C4-2B (cell line): ENCODE data around the gene RIMKLA.

Experiments
- H3K27ac ChIP-seq: fragments of 450-650 bp; 2 replicates; pipeline ENCODE4 v1.5.1; 2017
- CTCF ChIP-seq: fragments of 450-650 bp; conservative IDR thresholded peaks from 2 replicates; pipeline ENCODE4 v1.5.1; 2017; ENCODE audit warnings: mild to moderate bottlenecking
- ZFX ChIP-seq: fragments of 450-650 bp; IDR thresholded peaks from 2 replicates; pipeline ENCODE4 v1.6.1; 2017

RIMKLA gene

GRCh38 chr1:42372796-42373195 is 7.8 kb upstream of the RIMKLA start:
- no peak for TF ChIP-seq ZFX
- TF ChIP-seq CTCF = no peak

GRCh38 chr1:42379794-42380585 is 602 bp upstream of the RIMKLA start:
- peak overlapping the region; percentile 59 for H3K27ac ChIP-seq
- TF ChIP-seq ZFX = no peak

More at GRCh38 chr1:42372796-42373195, 7.8 kb upstream of the RIMKLA start:
- H3K27ac ChIP-seq = no peak overlapping the region

GRCh38 chr1:42381280-42381673 is 685 bp downstream of the RIMKLA start:
- H3K27ac ChIP-seq = peak overlapping the region; percentile 59
- TF ChIP-seq CTCF (no peak), ZFX (no peak)

- no peak overlapping the region for H3K27ac ChIP-seq
- no peak for TF ChIP-seq ZFX
Measured at GRCh38 chr1:42385283-42385682, 4.7 kb downstream of the RIMKLA start.

GRCh38 chr1:42386051-42386450 is 5.5 kb downstream of the RIMKLA start:
- TF ChIP-seq ZFX = no peak
- no peak for TF ChIP-seq CTCF

GRCh38 chr1:42392255-42392654 is 11.7 kb downstream of the RIMKLA start:
- TF ChIP-seq CTCF (no peak), ZFX (no peak)
- H3K27ac ChIP-seq = no peak overlapping the region

More at GRCh38 chr1:42386051-42386450, 5.5 kb downstream of the RIMKLA start:
- no peak overlapping the region for H3K27ac ChIP-seq

GRCh38 chr1:42392967-42393848 is 12.6 kb downstream of the RIMKLA start:
- no peak overlapping the region for H3K27ac ChIP-seq
- TF ChIP-seq ZFX = no peak

- no peak for TF ChIP-seq ZFX
- TF ChIP-seq CTCF = no peak
- H3K27ac ChIP-seq = no peak overlapping the region
Measured at GRCh38 chr1:42399315-42400100, 18.9 kb downstream of the RIMKLA start.
